Measurements from ENCODE around the gene ZFHX3.

DNA sequence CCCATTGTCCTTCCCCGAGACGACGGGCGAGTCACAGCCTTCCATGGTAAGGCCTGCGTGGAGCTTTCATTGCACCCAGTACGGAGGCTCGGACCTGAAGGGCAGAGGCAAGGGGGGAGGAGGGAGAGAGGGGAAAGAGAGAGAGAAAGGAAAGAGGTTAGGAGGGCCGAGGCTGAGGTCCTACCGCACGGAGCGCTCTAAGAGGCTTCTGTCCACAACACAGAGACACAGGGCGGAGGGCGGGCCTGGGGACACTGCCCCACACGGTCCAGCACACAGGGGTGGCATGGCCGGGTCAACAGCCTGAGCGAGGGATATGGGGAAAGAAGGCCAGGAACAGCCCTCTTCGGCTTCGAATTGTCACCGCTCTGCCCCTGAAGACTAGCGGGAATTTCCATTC lies 87.8 kb downstream of the ZFHX3 start:
- TF ChIP-seq POLR2AphosphoS5 (IDR thresholded peaks at IDR 0.05; ENCODE audit: borderline replicate concordance, low read depth, low read length) (no peak), EZH2 (IDR thresholded peaks at IDR 0.05) (no peak), FOXP2 (optimal IDR thresholded peaks at IDR 0.05; ENCODE audit: control extremely low read depth, extremely low read length, insufficient read depth) (no peak)

Data from SK-N-MC (cell line).